GM18520 (cell line): ENCODE measurements around the gene GBF1.
"Not testable (repeated sequence)": the region's sequence is repeated elsewhere in the genome, so short reads cannot be mapped to it uniquely, and the experiment has no call there.

Experiments used
- ATAC-seq: cut with Tn5 transposase; IDR thresholded peaks from one replicate; pipeline ENCODE4 v1.9.1; 2021; ENCODE audit not compliant: unreplicated experiment

The GBF1 gene

GRCh38 chr10:102245082-102245931 is at the start of gene GBF1:
TSS of gene GBF1 (plus strand) at chr10:102245532. CDS start at chr10:102258939, 13,407 bp downstream.
- peak; percentile 91 for ATAC-seq

DNA sequence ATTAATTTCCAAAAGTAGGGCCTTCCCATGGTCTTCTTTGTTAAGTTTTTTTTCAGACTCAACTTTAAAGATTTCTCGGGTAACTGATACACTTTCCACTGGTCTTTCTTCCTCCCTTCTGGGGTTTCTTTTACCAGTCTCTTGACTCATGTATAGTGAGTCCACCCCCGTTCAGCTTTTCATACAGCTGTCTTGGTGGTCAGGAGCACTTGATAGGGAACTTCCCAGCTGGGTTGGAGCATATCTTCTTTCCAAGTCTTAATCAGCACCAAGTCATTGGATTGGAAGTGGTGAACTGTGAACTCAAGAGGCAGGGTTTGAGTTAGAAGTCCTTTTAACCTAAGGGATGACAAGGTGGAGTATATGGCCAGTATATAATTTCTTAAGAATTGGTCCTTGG is 48.4 kb upstream of the GBF1 start:
- ATAC-seq, result no peak

- no peak for ATAC-seq
These were observed 47.3 kb upstream of the GBF1 start for GRCh38 chr10:102198027-102198426.

DNA sequence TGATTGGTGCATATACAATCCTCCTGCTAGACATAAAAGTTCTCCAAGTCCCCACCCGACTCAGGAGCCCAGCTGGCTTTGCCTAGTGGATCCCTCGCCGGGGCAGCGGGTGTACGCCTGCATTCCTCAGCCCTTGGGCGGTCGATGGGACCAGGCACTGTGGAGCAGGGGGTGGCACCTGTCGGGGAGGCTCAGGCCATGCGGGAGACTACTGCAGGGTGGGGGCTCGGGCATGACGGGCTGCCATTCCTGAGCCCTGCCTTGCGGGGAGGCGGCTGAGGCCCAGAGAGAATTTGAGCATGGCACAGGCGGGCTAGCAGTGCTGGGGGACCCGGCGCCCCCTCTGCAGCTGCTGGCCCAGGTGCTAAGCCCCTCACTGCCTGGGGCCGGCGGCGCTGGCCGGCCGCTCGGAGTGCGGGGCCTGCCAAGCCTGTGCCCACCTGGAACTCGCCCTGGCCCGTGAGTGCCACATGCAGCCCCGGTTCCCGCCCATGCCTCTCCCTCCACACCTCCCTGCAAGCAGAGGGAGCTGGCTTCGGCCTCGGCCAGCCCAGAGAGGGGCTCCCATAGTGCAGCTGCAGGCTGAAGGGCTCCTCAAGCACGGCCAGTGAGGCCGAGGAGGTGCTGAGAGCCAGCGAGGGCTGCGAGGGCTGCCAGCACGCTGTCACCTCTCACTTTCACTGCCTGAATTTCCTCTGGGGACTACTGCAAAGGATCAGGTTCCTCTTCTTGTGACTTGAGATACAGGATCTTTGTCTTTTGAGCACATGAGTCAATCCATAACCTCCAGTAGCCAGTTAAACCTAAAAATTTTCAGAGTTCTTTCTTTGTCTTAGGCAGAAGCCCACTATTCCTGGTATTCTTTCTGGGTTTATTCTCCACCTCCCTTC is 44.3 kb upstream of the GBF1 start:
- ATAC-seq, result no peak

DNA sequence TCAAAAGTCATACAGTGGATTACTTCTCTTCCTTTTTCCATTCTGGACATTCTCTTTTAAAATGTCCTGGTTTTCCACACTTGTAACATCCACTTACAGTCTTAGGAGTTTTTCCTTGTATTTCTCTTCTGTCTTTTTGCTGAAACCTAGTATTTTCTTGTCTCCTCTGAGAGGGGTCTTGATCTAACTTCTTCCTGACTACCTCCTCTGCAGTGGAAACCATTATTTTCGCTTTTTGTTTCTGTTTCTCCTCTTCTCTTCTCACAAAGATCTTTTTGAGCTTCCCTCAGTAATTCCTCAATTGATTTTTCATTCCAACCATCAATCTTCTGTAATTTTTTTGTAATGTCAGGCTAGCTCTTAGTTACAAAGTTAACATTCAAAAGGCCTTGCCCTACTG is 42.9 kb upstream of the GBF1 start:
- ATAC-seq, result no peak

GRCh38 chr10:102208311-102209035 is 36.9 kb upstream of the GBF1 start:
- ATAC-seq, result no peak

- ATAC-seq, result no peak
These were observed 33.6 kb upstream of the GBF1 start for GRCh38 chr10:102211615-102212299.

DNA sequence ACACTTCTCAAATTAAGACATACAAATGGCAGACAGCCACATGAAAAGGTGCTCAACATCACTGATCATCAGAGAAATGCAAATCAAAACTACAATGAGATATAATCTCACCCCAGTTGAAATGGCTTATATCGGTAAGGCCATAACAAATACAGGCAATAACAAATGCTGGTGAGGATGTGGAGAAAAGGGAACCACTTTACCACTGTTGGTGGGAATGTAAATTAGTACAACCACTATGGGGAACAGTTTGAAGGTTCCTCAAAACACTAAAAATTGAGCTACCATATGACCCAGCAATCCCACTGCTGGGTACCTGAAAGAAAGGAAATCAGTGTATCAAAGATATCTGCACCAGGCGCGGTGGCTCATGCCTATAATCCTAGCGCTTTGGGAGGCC is 31.7 kb upstream of the GBF1 start:
- not testable (repeated sequence) for ATAC-seq

DNA sequence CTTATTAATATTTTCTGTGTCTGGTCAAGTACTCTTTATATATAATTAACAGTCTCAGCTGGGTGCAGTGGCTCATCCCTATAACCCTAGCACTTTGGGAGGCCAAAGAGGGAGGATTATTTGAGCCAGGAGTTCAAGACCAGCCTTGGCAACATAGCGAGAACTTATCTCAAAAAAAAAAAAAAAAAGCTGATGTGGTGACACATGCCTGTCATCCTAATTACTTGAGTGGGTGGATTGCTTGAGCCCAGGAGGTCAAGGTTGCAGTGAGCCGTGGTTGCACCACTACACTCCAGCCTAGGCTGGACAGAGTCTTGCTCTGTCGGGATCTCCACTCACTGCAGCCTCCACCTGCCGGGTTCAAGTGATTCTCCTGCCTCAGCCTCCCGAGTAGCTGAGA is 26.0 kb upstream of the GBF1 start:
- no peak for ATAC-seq

GRCh38 chr10:102220612-102221011 is 24.7 kb upstream of the GBF1 start:
- no peak for ATAC-seq

- ATAC-seq, result no peak
These were observed 22.5 kb upstream of the GBF1 start for GRCh38 chr10:102222797-102223196.

- ATAC-seq, result peak; percentile 80
These were observed 19.4 kb upstream of the GBF1 start, which contains the start of gene ELOVL3 for GRCh38 chr10:102225646-102226541. TSS of gene ELOVL3 (plus strand) at chr10:102226299. CDS start at chr10:102226549, 250 bp downstream.

- no peak for ATAC-seq
These were observed 18.8 kb upstream of the GBF1 start for GRCh38 chr10:102226542-102226870.

DNA sequence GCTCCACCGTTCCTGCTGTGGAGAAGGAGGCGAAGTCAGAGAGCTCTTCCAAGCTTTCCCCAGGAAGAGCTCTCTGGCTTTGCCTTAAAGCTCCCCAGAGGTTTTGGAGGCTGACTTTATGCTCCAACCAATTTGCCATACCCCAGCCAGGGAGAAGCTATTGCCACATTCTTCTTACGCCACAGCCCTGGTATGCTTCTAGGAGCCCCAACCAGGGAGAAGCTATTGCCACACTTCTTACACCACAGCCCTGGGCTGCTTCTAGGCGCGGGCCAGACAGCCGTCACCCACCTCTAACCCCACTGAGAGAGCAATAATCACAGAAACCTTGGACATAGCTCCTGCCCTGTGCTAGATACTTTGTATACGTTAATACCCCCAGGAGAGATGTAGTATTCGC is 18.3 kb upstream of the GBF1 start:
- ATAC-seq, result no peak

DNA sequence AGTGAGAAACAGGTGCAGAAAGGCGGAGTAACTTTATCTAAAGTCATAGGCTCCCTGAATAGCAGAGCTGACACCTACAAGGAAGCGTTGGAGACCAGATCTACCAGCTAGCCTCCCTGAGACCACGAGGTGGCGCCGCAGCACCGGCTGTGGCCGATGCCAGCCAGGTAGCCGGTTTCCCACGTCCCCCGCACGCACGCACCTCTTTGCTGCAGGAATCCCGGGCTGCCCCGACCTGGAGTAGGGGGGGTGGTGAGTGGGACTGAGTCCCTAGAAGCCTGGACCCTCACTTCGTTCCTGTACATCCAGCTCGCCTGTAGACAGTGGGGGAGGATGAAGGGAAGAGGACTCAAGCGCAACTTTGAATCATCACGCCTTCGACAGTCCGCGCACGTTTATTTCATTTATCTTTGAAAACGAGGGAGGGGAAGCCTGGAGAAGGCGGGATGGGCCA is 15.5 kb upstream of the GBF1 start:
- peak; percentile 43 for ATAC-seq

- ATAC-seq, result no peak
These were observed 15.0 kb upstream of the GBF1 start for GRCh38 chr10:102230264-102230860.

- ATAC-seq, result no peak
These were observed 14.4 kb upstream of the GBF1 start for GRCh38 chr10:102230861-102231356.

GRCh38 chr10:102231357-102232318 is 13.7 kb upstream of the GBF1 start:
- no peak for ATAC-seq
